ENCODE results near the gene ADCY1.

The ADCY1 gene

GRCh38 chr7:45681596-45682357, 107.6 kb downstream of the ADCY1 start:
- DNase-seq = no peak

GRCh38 chr7:45682358-45682735, 108.2 kb downstream of the ADCY1 start:
- no peak for DNase-seq

GRCh38 chr7:45682836-45683555, 108.8 kb downstream of the ADCY1 start:
- no peak for DNase-seq

GRCh38 chr7:45683556-45684148, 109.5 kb downstream of the ADCY1 start:
- no peak for DNase-seq

- no peak for DNase-seq
Observed at GRCh38 chr7:45684910-45685618, 110.9 kb downstream of the ADCY1 start.

- no peak for DNase-seq
Observed at GRCh38 chr7:45685619-45686240, 111.6 kb downstream of the ADCY1 start.

GRCh38 chr7:45686441-45687184, 112.4 kb downstream of the ADCY1 start:
- no peak for DNase-seq

GRCh38 chr7:45687185-45687560, 113.0 kb downstream of the ADCY1 start:
- DNase-seq = no peak

- DNase-seq = no peak
Observed at GRCh38 chr7:45687721-45688120, 113.6 kb downstream of the ADCY1 start.

- no peak for DNase-seq
Observed at GRCh38 chr7:45688382-45688781, 114.2 kb downstream of the ADCY1 start.

- no peak for DNase-seq
Observed at GRCh38 chr7:45689011-45689796, 115.0 kb downstream of the ADCY1 start.

GRCh38 chr7:45689797-45690761, 115.9 kb downstream of the ADCY1 start:
- DNase-seq = no peak

GRCh38 chr7:45690762-45691150, 116.6 kb downstream of the ADCY1 start:
- no peak for DNase-seq

GRCh38 chr7:45691155-45691656, 117.0 kb downstream of the ADCY1 start:
- no peak for DNase-seq

GRCh38 chr7:45692031-45692430, 117.9 kb downstream of the ADCY1 start:
- DNase-seq = no peak

GRCh38 chr7:45695249-45695995, 121.3 kb downstream of the ADCY1 start:
- no peak for DNase-seq

- DNase-seq = no peak
Observed at GRCh38 chr7:45696476-45696875, 122.3 kb downstream of the ADCY1 start.

- DNase-seq = no peak
Observed at GRCh38 chr7:45697576-45698136, 123.5 kb downstream of the ADCY1 start.

All from CD4-positive, alpha-beta T cell treated with Interferon alpha-2 for 1 hour (primary cell).